IPS-18c (cell line): ENCODE results near the gene BRIP1.

ENCODE experiments used
- H3K4me3 ChIP-seq: 2 replicates; pipeline ENCODE4 v1.7.0; 2013; ENCODE audit warnings: low read depth, mild to moderate bottlenecking, low read length, moderate library complexity; ENCODE audit not compliant: insufficient read depth
- H3K9me3 ChIP-seq: one replicate; pipeline ENCODE4 v1.6.1; 2013; ENCODE audit warnings: mild to moderate bottlenecking, low read length, moderate library complexity; ENCODE audit not compliant: control insufficient read depth, insufficient read depth

The BRIP1 gene

GRCh38 chr17:61631800-61632199 lies 231.5 kb downstream of the BRIP1 start:
- no peak overlapping the region for H3K4me3 ChIP-seq
- no peaks in the 10 kb centered on the region for H3K9me3 ChIP-seq
